Measurements from ENCODE around the gene DUSP5.

Gene DUSP5

DNA sequence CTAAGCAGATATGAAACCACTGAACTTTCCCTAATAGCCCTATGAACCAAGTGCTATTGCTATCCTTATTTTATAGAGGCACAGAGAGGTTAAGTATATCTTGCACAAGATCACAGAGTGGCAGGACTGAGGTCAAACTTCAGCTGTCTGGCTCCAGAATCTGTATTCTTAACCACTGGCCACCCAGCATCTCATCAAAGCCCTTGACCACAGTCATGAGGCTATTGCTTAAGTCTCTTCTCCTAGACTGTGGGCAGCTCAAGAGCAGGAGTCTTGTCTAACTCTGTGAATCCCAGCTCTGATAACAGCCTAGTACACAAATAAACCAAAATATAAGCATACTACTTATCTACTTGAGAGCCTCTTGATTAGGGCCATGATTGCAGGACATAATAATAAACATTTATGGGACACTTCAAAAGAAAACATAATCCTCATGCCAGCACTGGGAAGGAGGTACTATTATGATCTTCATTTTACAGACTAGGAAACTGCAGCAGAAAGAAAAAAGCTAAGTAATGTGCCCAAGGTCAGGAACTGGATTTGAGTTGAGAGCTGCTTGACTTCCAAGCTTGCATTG lies 47.3 kb downstream of the DUSP5 start:
- TF ChIP-seq, protein P1, sequence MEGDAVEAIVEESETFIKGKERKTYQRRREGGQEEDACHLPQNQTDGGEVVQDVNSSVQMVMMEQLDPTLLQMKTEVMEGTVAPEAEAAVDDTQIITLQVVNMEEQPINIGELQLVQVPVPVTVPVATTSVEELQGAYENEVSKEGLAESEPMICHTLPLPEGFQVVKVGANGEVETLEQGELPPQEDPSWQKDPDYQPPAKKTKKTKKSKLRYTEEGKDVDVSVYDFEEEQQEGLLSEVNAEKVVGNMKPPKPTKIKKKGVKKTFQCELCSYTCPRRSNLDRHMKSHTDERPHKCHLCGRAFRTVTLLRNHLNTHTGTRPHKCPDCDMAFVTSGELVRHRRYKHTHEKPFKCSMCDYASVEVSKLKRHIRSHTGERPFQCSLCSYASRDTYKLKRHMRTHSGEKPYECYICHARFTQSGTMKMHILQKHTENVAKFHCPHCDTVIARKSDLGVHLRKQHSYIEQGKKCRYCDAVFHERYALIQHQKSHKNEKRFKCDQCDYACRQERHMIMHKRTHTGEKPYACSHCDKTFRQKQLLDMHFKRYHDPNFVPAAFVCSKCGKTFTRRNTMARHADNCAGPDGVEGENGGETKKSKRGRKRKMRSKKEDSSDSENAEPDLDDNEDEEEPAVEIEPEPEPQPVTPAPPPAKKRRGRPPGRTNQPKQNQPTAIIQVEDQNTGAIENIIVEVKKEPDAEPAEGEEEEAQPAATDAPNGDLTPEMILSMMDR (IDR thresholded peaks at IDR 0.05): no peak

DNA sequence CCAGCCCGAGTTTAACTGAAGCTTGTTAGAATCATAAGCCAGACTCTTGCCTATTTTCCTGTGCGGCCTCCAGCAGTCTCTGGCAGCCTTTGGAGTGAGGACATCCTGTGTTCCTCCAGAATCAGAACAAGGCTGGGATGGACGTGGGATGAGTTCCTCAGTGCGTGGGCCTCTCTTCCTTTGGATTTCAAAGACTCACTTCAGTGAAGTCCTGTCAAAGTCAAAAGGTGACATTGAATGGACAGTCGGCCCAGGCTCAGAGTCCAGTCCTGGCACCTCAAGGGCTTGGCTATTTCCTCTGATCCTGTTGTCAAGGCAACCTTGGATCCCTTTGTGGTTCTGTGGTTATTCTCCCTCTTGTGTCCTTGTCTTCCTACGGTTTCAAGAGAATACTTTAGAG lies 48.4 kb downstream of the DUSP5 start:
- TF ChIP-seq, protein P1 (IDR thresholded peaks at IDR 0.05): no peak

DNA sequence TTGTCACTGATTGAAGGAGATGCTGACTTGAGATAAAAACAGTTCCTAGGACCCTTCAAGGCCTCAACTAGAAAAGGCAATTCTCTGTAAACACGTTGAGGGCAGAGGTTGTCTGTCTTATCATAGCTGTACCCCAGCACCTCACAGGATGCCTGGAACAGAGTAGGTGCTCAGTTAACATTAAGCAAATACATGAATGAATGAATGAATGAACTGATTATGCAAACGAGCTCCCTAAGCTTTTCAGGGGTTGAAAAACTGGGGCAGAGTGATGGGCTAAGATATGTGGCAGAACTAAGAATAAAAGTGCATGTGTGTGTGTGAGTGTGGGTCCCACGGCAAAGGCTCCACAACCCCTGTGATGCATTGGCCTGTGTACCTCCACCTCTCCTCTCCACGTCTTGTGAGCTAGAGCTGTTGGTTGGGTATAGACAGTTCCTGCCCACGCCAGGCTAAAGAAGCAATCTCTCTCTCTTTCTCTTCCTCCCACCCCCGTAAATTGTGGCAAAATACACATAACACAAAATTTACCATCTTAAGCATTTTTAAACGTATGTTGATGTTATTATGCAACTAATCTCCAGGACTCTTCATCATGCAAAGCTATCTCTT lies 48.9 kb downstream of the DUSP5 start:
- TF ChIP-seq, protein P1 (IDR thresholded peaks at IDR 0.05): no peak

DNA sequence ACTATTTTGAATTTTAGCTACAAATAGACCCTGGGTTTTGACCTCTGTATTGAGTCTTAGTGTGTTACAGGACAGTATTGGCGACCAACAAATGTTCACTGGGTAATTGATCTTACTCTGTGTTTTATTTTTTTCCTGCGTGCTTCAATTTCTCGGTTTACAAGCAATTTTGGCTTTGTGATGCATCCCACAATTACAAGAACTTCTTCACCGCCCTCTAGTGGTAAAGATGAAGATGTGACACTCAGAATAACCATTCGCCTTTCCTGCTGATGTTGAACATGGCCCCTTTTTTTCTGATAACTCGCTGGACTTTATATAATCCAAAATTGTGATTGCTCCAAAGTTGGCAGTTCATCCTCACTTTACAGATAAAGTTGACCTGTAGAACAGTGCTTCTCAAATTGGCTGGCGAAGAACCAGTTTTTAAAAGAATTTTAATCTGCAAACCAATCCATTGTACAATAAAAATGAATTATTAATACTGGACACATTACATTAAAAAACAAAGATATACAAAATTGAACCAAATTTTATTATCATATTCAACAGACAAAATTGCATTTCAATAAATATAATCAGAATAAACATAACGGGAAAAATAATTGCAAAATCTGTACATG lies 49.5 kb downstream of the DUSP5 start:
- TF ChIP-seq, protein P1 (IDR thresholded peaks at IDR 0.05): peak; percentile 80

DNA sequence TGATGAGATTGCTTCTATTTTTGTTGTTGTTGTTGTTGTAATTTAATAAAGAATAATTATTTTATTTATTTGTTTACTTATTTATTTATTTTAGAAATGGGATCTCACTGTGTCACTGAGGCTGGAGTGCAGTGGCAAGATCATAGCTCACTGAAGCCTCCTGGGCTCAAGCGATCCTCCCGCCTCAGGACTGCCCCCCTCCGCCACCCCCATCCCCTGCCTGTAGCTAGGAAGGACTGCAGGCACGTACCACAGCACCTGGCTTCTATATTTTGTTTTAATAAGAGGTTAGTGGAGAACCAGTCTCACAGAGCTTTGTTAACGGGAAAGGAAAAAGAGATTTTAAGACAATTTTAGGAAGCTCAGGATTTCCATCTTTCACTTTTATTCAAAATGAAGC lies 50.3 kb downstream of the DUSP5 start:
- TF ChIP-seq, protein P1 (IDR thresholded peaks at IDR 0.05): no peak

DNA sequence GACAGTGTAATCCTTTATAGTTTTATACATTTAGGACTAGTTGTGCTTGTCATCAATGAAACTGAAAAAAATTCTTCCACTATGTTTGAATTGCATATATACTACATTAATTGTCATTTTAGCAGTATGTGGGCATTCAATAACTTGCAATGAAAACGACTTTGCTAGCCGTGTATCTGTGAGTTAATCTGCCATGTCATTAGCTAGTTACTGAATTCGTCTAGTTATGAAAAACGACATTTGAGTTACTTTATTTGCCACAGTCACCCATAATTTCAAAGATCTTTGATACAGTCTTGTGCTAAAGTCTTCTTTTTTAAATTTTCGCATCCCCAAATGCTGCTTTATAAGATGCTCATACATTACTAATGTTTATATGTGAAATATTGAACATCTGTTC lies 51.5 kb downstream of the DUSP5 start:
- TF ChIP-seq, protein P1 (IDR thresholded peaks at IDR 0.05): no peak

DNA sequence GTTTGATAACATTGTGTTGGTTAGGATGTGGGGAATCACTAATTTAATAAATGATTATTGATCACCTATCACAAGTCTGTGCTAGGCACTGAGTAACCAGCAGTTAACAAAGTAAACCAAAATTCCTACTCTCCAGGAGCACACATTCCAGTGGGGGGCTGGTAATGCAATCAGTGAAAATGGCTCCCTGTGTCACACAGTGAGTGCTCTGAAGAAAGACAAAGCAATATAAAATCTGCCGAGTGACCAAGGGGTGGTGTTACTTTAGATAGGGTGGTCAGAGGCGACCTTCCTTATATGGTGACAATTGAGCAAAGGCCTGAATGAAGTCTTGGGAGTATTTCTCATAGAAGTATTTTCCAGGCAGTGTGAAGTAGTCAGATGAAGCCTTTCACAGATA lies 56.2 kb downstream of the DUSP5 start:
- TF ChIP-seq, protein P1 (IDR thresholded peaks at IDR 0.05): no peak

All from LNCAP (cell line).